SK-N-SH treated with all-trans-retinoic acid at 6 μM for 48 hours (cell line): Measurements from ENCODE around the gene LYRM9.

Experiments used
- ATAC-seq: fragments of 200-7000 bp; cut with Tn5 transposase; 3 replicates; pipeline ENCODE4 v1.9.1; 2020; ENCODE audit warnings: mild to moderate bottlenecking, moderate library complexity
- ARNTL ChIP-seq: fragments of 450-650 bp; formaldehyde crosslinking; IDR thresholded peaks from 2 replicates; pipeline ENCODE4 v1.5.0; 2020; ENCODE audit warnings: low read depth, mild to moderate bottlenecking, moderate library complexity, borderline replicate concordance
- BACH2 ChIP-seq: fragments of 250-450 bp; sonication (Bioruptor Pico); IDR thresholded peaks from 2 replicates; pipeline ENCODE4 v1.9.0; 2021; ENCODE audit warnings: mild to moderate bottlenecking, borderline replicate concordance
- CREB5 ChIP-seq: fragments of 250-450 bp; sonication (Bioruptor Pico); IDR thresholded peaks from 2 replicates; pipeline ENCODE4 v1.5.1; 2020; ENCODE audit warnings: low read depth, mild to moderate bottlenecking, moderate library complexity
- CSDC2 ChIP-seq: fragments of 250-450 bp; sonication (Bioruptor Pico); IDR thresholded peaks from 2 replicates; pipeline ENCODE4 v1.5.0; 2020; ENCODE audit warnings: mild to moderate bottlenecking, moderate library complexity
- CSRNP3 ChIP-seq: fragments of 250-450 bp; sonication (Bioruptor Pico); IDR thresholded peaks from 2 replicates; pipeline ENCODE4 v1.5.1; 2021; ENCODE audit warnings: mild to moderate bottlenecking, moderate library complexity
- ESRRG ChIP-seq: fragments of 250-450 bp; sonication (Bioruptor Pico); IDR thresholded peaks from 2 replicates; pipeline ENCODE4 v1.6.1; 2021; ENCODE audit warnings: mild to moderate bottlenecking
- GLIS3 ChIP-seq: fragments of 250-450 bp; sonication (Bioruptor Pico); IDR thresholded peaks from 2 replicates; pipeline ENCODE4 v1.5.0; 2020; ENCODE audit warnings: mild to moderate bottlenecking, moderate library complexity
- ISL1 ChIP-seq: fragments of 250-450 bp; sonication (Bioruptor Pico); IDR thresholded peaks from 2 replicates; pipeline ENCODE4 v2.1.2; 2022; ENCODE audit warnings: mild to moderate bottlenecking, moderate library complexity
- OSR1 ChIP-seq: fragments of 250-450 bp; sonication (Bioruptor Pico); IDR thresholded peaks from 2 replicates; pipeline ENCODE4 v1.8.0; 2022; ENCODE audit warnings: moderate library complexity, mild to moderate bottlenecking, inconsistent platforms
- POU6F1 ChIP-seq: fragments of 250-450 bp; sonication (Bioruptor Pico); IDR thresholded peaks from 2 replicates; pipeline ENCODE4 v1.8.0; 2021; ENCODE audit warnings: low read depth, mild to moderate bottlenecking, moderate library complexity, borderline replicate concordance
- PPARA ChIP-seq: fragments of 250-450 bp; sonication (Bioruptor Pico); IDR thresholded peaks from 2 replicates; pipeline ENCODE4 v1.5.0; 2020; ENCODE audit warnings: mild to moderate bottlenecking, borderline replicate concordance
- RARB ChIP-seq: fragments of 250-450 bp; sonication (Bioruptor Pico); IDR thresholded peaks from 2 replicates; pipeline ENCODE4 v1.8.0; 2021; ENCODE audit warnings: mild to moderate bottlenecking, moderate library complexity
- SNAI2 ChIP-seq: fragments of 250-450 bp; sonication (Bioruptor Pico); IDR thresholded peaks from 2 replicates; pipeline ENCODE4 v1.5.0; 2020; ENCODE audit warnings: mild to moderate bottlenecking, moderate library complexity
- TCF4 ChIP-seq: fragments of 250-450 bp; sonication (Bioruptor Pico); IDR thresholded peaks from 2 replicates; pipeline ENCODE4 v1.8.0; 2021; ENCODE audit warnings: mild to moderate bottlenecking, moderate library complexity, borderline replicate concordance
- TSHZ2 ChIP-seq: fragments of 250-450 bp; sonication (Bioruptor Pico); IDR thresholded peaks from 2 replicates; pipeline ENCODE4 v1.5.0; 2020; ENCODE audit warnings: mild to moderate bottlenecking, moderate library complexity
- ZC3H10 ChIP-seq: fragments of 250-450 bp; sonication (Bioruptor Pico); IDR thresholded peaks from 2 replicates; pipeline ENCODE4 v1.5.1; 2021; ENCODE audit warnings: mild to moderate bottlenecking, moderate library complexity
- ZFP3 ChIP-seq: fragments of 250-450 bp; sonication (Bioruptor Pico); IDR thresholded peaks from 2 replicates; pipeline ENCODE4 v1.5.0; 2020; ENCODE audit warnings: mild to moderate bottlenecking, moderate library complexity
- ZFP30 ChIP-seq: fragments of 450-650 bp; formaldehyde crosslinking; IDR thresholded peaks from 2 replicates; pipeline ENCODE4 v1.5.0; 2022; ENCODE audit warnings: mild to moderate bottlenecking, moderate library complexity
- ZNF565 ChIP-seq: fragments of 450-650 bp; formaldehyde crosslinking; conservative IDR thresholded peaks from 2 replicates; pipeline ENCODE4 v1.5.0; 2020; ENCODE audit warnings: low read depth, mild to moderate bottlenecking, moderate library complexity
- TF ChIP-seq, protein P1 (sequence below): fragments of 250-450 bp; sonication (Bioruptor Pico); IDR thresholded peaks from 2 replicates; pipeline ENCODE4 v1.8.0; 2020; ENCODE audit warnings: mild to moderate bottlenecking, moderate library complexity, borderline replicate concordance

The LYRM9 gene

GRCh38 chr17:27930000-27930399, 36.8 kb upstream of the LYRM9 start:
- no peak for TF ChIP-seq RARB (CRISPR knock-in tag)
- no peak for TF ChIP-seq GLIS3 (CRISPR knock-in tag)
- no peak for TF ChIP-seq ISL1
- TF ChIP-seq ZNF565 (CRISPR knock-in tag), result no peak
- TF ChIP-seq PPARA (CRISPR knock-in tag), result no peak
- no peak for ATAC-seq

DNA sequence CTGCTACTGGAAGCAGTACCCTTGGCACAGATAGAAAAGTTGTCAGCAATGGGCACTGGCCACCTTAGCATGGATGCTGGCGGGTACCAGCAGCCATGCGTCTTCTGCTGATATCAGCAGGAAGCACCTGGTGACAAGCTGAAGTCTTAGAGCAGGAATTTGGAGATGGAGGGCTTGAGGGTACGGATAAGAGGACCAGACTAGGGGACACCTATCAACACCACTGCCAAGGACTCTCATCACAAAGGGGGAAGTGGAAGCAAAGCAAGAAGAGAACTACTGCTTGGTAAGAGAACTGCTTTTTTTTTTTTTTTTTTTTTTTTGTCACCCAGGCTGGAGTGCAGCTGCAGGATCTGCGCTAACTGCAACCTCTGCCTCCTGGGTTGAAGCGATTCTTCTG, 35.4 kb upstream of the LYRM9 start:
- no peak for ATAC-seq
- no peak for TF ChIP-seq ISL1
- TF ChIP-seq ESRRG (CRISPR knock-in tag), result no peak
- no peak for TF ChIP-seq BACH2
- TF ChIP-seq CSDC2 (CRISPR knock-in tag), result no peak
- TF ChIP-seq ARNTL (CRISPR knock-in tag), result no peak
- TF ChIP-seq ZFP30 (CRISPR knock-in tag), result no peak
- no peak for TF ChIP-seq ZFP3
- no peak for TF ChIP-seq TSHZ2 (CRISPR knock-in tag)
- no peak for TF ChIP-seq SNAI2
- no peak for TF ChIP-seq ZC3H10 (CRISPR knock-in tag)
- TF ChIP-seq PPARA (CRISPR knock-in tag), result no peak
- no peak for TF ChIP-seq TCF4 (CRISPR knock-in tag)
- TF ChIP-seq, protein P1, sequence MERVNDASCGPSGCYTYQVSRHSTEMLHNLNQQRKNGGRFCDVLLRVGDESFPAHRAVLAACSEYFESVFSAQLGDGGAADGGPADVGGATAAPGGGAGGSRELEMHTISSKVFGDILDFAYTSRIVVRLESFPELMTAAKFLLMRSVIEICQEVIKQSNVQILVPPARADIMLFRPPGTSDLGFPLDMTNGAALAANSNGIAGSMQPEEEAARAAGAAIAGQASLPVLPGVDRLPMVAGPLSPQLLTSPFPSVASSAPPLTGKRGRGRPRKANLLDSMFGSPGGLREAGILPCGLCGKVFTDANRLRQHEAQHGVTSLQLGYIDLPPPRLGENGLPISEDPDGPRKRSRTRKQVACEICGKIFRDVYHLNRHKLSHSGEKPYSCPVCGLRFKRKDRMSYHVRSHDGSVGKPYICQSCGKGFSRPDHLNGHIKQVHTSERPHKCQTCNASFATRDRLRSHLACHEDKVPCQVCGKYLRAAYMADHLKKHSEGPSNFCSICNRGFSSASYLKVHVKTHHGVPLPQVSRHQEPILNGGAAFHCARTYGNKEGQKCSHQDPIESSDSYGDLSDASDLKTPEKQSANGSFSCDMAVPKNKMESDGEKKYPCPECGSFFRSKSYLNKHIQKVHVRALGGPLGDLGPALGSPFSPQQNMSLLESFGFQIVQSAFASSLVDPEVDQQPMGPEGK, result no peak
- no peak for TF ChIP-seq CSRNP3 (CRISPR knock-in tag)
- TF ChIP-seq CREB5, result no peak
- TF ChIP-seq GLIS3 (CRISPR knock-in tag), result no peak
- TF ChIP-seq POU6F1 (CRISPR knock-in tag), result no peak
- TF ChIP-seq, all 23 proteins: peak for 0

DNA sequence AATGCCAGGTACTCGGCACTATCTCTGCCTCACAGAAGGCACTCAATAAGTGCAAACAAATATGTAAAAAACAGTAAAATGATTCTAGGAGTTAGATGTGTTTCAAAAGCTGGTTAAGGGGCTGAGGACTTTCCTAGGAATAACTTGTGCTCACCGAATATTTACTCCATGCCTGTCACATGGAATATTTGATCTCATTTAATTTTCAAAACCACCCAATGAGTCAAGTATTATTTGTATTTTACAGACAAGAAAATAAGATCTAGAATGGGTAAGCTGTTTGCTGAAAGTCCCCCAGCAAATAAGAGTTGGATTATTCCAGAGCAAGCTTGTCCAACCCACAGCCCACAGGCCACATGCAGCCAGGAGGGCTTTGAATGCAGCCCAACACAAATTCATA, 34.6 kb upstream of the LYRM9 start:
- TF ChIP-seq CSDC2 (CRISPR knock-in tag), result no peak
- TF ChIP-seq ZNF565 (CRISPR knock-in tag), result no peak
- TF ChIP-seq ESRRG (CRISPR knock-in tag), result no peak
- ATAC-seq, result no peak

DNA sequence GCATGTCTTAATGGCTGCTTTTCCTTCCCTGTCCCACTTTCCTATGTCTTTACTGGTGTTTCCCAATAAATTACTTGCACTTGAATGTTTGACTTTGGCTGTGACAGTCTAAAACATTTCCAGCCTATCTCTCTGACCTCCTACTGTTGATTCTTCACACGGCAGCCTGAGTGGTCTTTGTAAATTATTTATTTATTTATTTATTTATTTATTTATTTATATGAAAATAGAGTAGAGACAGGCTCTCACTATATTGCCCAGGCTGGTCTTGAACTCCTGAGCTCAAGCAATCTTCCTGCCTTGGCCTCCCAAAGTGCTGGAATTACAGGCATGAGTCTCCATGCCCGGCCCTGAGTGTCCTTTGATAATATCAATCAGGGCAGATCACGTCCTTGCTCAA, 28.4 kb upstream of the LYRM9 start:
- ATAC-seq, result no peak
- no peak for TF ChIP-seq OSR1
- TF ChIP-seq BACH2, result no peak
- no peak for TF ChIP-seq CSRNP3 (CRISPR knock-in tag)
- no peak for TF ChIP-seq CREB5
- TF ChIP-seq ARNTL (CRISPR knock-in tag), result no peak
- TF ChIP-seq, protein P1, result no peak
- no peak for TF ChIP-seq ESRRG (CRISPR knock-in tag)
- no peak for TF ChIP-seq RARB (CRISPR knock-in tag)
